OCI-LY7 (cell line): Measurements from ENCODE around the gene SRP72. TPM values are rescaled to one million over a fixed set of nuclear protein-coding genes. Genes with fewer than 3 reads are reported as not detected.

Experiments used
- Bru-seq: library from RNA; stranded (reverse); fragments of 400-500 nt; gene quantifications from one replicate; lab custom pipeline; 2021; lab: Mats Ljungman, UMichigan
- BruChase-seq, 2 experiments: library from RNA; stranded (reverse); fragments of 400-500 nt; gene quantifications; one replicate each; lab custom pipeline; 2021; lab: Mats Ljungman, UMichigan
- BruUV-seq: library from RNA; stranded (reverse); fragments of 400-500 nt; replicated peaks from 2 replicates; lab custom pipeline; 2021; lab: Mats Ljungman, UMichigan
- CTCF ChIA-PET: fragments of 300-600 bp; sonication (Branson Sonifier 250); formaldehyde crosslinking; loops from one replicate; lab custom pipeline; 2022; ENCODE audit warnings: antibody characterized with exemption; ENCODE audit not compliant: unreplicated experiment; lab: Charles Lee
- POLR2A ChIA-PET: fragments of 300-600 bp; sonication (Branson Sonifier 250); formaldehyde crosslinking; loops from one replicate; lab custom pipeline; 2022; ENCODE audit warnings: antibody characterized with exemption; lab: Charles Lee
- DNase-seq: peaks from one replicate; pipeline ENCODE4 v3.0.0-alpha.2; 2015; ENCODE audit warnings: low spot score
- H2AFZ ChIP-seq: fragments of 200-600 bp; sonication (generic), shearing (Covaris generic); 2 replicates; pipeline ENCODE4 v1.6.1; 2014; ENCODE audit warnings: mild to moderate bottlenecking, antibody characterized with exemption, low read length, moderate library complexity
- H3K27ac ChIP-seq: fragments of 200-600 bp; sonication (generic); 2 replicates; pipeline ENCODE4 v1.5.1; 2014; ENCODE audit warnings: mixed run types, low read depth, mild to moderate bottlenecking, moderate library complexity, low read length, inconsistent platforms; ENCODE audit not compliant: poor library complexity, severe bottlenecking
- H3K36me3 ChIP-seq: fragments of 200-600 bp; sonication (generic); 2 replicates; pipeline ENCODE4 v1.6.1; 2014; ENCODE audit warnings: mild to moderate bottlenecking, antibody characterized with exemption, low read length, moderate library complexity, mixed read lengths; ENCODE audit not compliant: insufficient read depth
- H3K4me1 ChIP-seq: fragments of 200-600 bp; sonication (generic); 2 replicates; pipeline ENCODE4 v1.5.1; 2014; ENCODE audit warnings: mild to moderate bottlenecking, low read length; ENCODE audit not compliant: insufficient read depth, poor library complexity, severe bottlenecking
- H3K4me2 ChIP-seq: fragments of 200-600 bp; sonication (generic); 2 replicates; pipeline ENCODE4 v1.6.1; 2014; ENCODE audit warnings: mild to moderate bottlenecking, low read length
- H3K4me3 ChIP-seq: fragments of 200-600 bp; sonication (generic); 2 replicates; pipeline ENCODE4 v1.5.1; 2014; ENCODE audit warnings: mild to moderate bottlenecking, low read depth, low read length; ENCODE audit not compliant: poor library complexity, severe bottlenecking
- H3K79me2 ChIP-seq: fragments of 200-600 bp; sonication (generic); 2 replicates; pipeline ENCODE4 v1.6.1; 2016; ENCODE audit warnings: low read depth, mild to moderate bottlenecking, low read length, moderate library complexity, mixed read lengths; ENCODE audit not compliant: insufficient read depth
- H3K9me2 ChIP-seq: fragments of 200-600 bp; sonication (generic); 2 replicates; pipeline ENCODE4 v1.6.1; 2016; ENCODE audit warnings: mild to moderate bottlenecking, low read length, mixed read lengths; ENCODE audit not compliant: insufficient read depth
- H3K9me3 ChIP-seq: fragments of 200-600 bp; sonication (generic); 2 replicates; pipeline ENCODE4 v1.6.1; 2014; ENCODE audit warnings: mild to moderate bottlenecking, mixed run types, low read length, mixed read lengths
- H4K20me1 ChIP-seq: fragments of 200-600 bp; sonication (generic); 2 replicates; pipeline ENCODE4 v1.6.1; 2014; ENCODE audit warnings: mild to moderate bottlenecking, antibody characterized with exemption, low read length, moderate library complexity, mixed read lengths; ENCODE audit not compliant: insufficient read depth
- EZH2phosphoT487 ChIP-seq: fragments of 200-600 bp; sonication (generic); IDR thresholded peaks from 2 replicates; pipeline ENCODE4 v1.6.1; 2018; ENCODE audit warnings: low read depth, borderline replicate concordance, mild to moderate bottlenecking, mixed run types, antibody characterized with exemption, low read length, moderate library complexity, mixed read lengths
- intact Hi-C: fragments of 100-400 bp; cut with micrococcal nuclease; formaldehyde crosslinking; loops from one replicate; pipeline ENCODE4 v1.10.0; 2022; ENCODE audit not compliant: unreplicated experiment
- long read RNA-seq: library from polyadenylated mRNA; stranded (forward); transcript quantifications from one replicate; pipeline ENCODE4 v2.0.0, GENCODE V29; 2022
- total RNA-seq, 2 experiments: library from RNA; depleted of rRNA in 1 of 2; stranded (reverse); fragments of >200 nt in 1 of 2; shearing (Covaris generic) in 1 of 2; gene quantifications; 2 replicates each; pipeline ENCODE4 v1.2.3, GENCODE V29; 2014 to 2022
- TF ChIP-seq, protein P1 (sequence below): fragments of 200-600 bp; sonication (generic); conservative IDR thresholded peaks from 2 replicates; pipeline ENCODE4 v1.5.1; 2014; ENCODE audit warnings: mild to moderate bottlenecking, antibody characterized with exemption, low read length, moderate library complexity, mixed read lengths

SRP72 gene, protein sequence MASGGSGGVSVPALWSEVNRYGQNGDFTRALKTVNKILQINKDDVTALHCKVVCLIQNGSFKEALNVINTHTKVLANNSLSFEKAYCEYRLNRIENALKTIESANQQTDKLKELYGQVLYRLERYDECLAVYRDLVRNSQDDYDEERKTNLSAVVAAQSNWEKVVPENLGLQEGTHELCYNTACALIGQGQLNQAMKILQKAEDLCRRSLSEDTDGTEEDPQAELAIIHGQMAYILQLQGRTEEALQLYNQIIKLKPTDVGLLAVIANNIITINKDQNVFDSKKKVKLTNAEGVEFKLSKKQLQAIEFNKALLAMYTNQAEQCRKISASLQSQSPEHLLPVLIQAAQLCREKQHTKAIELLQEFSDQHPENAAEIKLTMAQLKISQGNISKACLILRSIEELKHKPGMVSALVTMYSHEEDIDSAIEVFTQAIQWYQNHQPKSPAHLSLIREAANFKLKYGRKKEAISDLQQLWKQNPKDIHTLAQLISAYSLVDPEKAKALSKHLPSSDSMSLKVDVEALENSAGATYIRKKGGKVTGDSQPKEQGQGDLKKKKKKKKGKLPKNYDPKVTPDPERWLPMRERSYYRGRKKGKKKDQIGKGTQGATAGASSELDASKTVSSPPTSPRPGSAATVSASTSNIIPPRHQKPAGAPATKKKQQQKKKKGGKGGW
- 53.5 and 65.8 TPM in 2 replicates for total RNA-seq (2014; rRNA removed; shearing (Covaris generic))
- total RNA-seq (2022): 166 and 177 TPM in 2 replicates
- Bru-seq, nascent RNA: percentile 93 among the genes with signal in this experiment
- BruChase-seq, experiment 1, labeled RNA remaining after a 6-hour chase: percentile 95 among the genes with signal in this experiment
- percentile 92 among the genes with signal in this experiment for BruChase-seq, experiment 2, labeled RNA remaining after a 2-hour chase
- long read RNA-seq, full-length matches to known transcripts: 122 of 144 reads
- long read RNA-seq, partial matches to known transcripts: 11 of 144 reads
- long read RNA-seq, other reads (novel, unspliced or antisense): 11 of 144 reads

GRCh38 chr4:56467284-56468096, at the start of gene SRP72:
TSS of gene SRP72 (plus strand) at chr4:56467617. CDS start at chr4:56467636, 19 bp downstream.
- CTCF ChIA-PET: no interaction called here
- intact Hi-C loops: loop anchor here (1.0 to 2.0 kb wide), 2 partner anchors 31 to 511 kb away; partner anchors contain the start of genes PAICS and POLR2B
- Histone ChIP-seq H4K20me1 (peaks cover 17% of the 10 kb centered on the region; the same call in 1 of the 2 replicates), H3K9me3 (no peaks in the 10 kb centered on the region), H3K4me1 (peaks cover 36% of the 10 kb centered on the region), H2AFZ (peak within 1 kb of the TSS; percentile 81), H3K4me2 (peak within 1 kb of the TSS; percentile 94), H3K27ac (peak within 1 kb of the TSS; percentile 83), H3K4me3 (peak within 1 kb of the TSS; percentile 99), H3K9me2 (no peaks in the 10 kb centered on the region), H3K79me2 (peaks cover 81% of the 10 kb centered on the region), H3K36me3 (peaks cover 50% of the 10 kb centered on the region)
- no TSS peak for BruUV-seq
- peak; percentile 90 for DNase-seq
- POLR2A ChIA-PET: interaction anchor here (0.7 to 2.7 kb wide), 15 partner anchors 8 to 513 kb away, joined by 3 to 38 read pairs (median 5); partner anchors contain the start of genes AASDH, PAICS and PPAT
- TF ChIP-seq, protein P1, sequence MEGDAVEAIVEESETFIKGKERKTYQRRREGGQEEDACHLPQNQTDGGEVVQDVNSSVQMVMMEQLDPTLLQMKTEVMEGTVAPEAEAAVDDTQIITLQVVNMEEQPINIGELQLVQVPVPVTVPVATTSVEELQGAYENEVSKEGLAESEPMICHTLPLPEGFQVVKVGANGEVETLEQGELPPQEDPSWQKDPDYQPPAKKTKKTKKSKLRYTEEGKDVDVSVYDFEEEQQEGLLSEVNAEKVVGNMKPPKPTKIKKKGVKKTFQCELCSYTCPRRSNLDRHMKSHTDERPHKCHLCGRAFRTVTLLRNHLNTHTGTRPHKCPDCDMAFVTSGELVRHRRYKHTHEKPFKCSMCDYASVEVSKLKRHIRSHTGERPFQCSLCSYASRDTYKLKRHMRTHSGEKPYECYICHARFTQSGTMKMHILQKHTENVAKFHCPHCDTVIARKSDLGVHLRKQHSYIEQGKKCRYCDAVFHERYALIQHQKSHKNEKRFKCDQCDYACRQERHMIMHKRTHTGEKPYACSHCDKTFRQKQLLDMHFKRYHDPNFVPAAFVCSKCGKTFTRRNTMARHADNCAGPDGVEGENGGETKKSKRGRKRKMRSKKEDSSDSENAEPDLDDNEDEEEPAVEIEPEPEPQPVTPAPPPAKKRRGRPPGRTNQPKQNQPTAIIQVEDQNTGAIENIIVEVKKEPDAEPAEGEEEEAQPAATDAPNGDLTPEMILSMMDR: no peak
- TF ChIP-seq EZH2phosphoT487: no peak

- H3K79me2 ChIP-seq: peaks cover 100% of the 10 kb centered on the region
- intact Hi-C loops: loop anchor here (10.0 kb wide), 1 partner anchor 411 kb away; no protein-coding TSS in a partner anchor
Observed at GRCh38 chr4:56424176-56424575, 43.2 kb upstream of the SRP72 start.

More at GRCh38 chr4:56424176-56424575, 43.2 kb upstream of the SRP72 start:
- Histone ChIP-seq H3K9me2 (no peaks in the 10 kb centered on the region), H3K27ac (no peak overlapping the region), H3K4me3 (no peak overlapping the region), H2AFZ (no peak overlapping the region), H4K20me1 (peaks cover 77% of the 10 kb centered on the region), H3K4me1 (peaks cover 36% of the 10 kb centered on the region), H3K4me2 (no peak overlapping the region), H3K9me3 (peaks cover 6% of the 10 kb centered on the region; the same call in 1 of the 2 replicates), H3K36me3 (peaks cover 53% of the 10 kb centered on the region)
- ChIA-PET POLR2A (interaction anchor here (0.5 to 5.6 kb wide), 7 partner anchors 11 to 483 kb away, joined by 3 to 52 read pairs (median 4); partner anchors contain the start of genes AASDH, PAICS, PPAT and REST), CTCF (interaction anchor here (1.4 kb wide), 1 partner anchor 12 kb away, joined by 5 read pairs; no protein-coding TSS in a partner anchor)
- BruUV-seq: no TSS peak
- no peak for DNase-seq
- TF ChIP-seq, protein P1: no peak
- TF ChIP-seq EZH2phosphoT487: no peak
